GM23338 (cell line): Measurements from ENCODE around the gene SFTPD. TPM values are rescaled to one million over a fixed set of nuclear protein-coding genes. Genes with fewer than 3 reads are reported as not detected.

Experiments used
- ATAC-seq: fragments of 200-7000 bp; cut with Tn5 transposase; 3 replicates; pipeline ENCODE4 v1.9.1; 2020
- DNase-seq: peaks from one replicate; pipeline ENCODE4 v3.0.0-alpha.2; 2015; ENCODE audit warnings: low spot score
- H2AFZ ChIP-seq: fragments of 200-600 bp; sonication (generic); 2 replicates; pipeline ENCODE4 v1.8.0; 2016; ENCODE audit warnings: antibody characterized with exemption, mild to moderate bottlenecking, moderate library complexity
- H3F3A ChIP-seq: fragments of 200-600 bp; sonication (generic); replicated peaks from 2 replicates; pipeline ENCODE4 v1.8.0; 2017; ENCODE audit warnings: antibody characterized with exemption, mixed run types, low read depth
- H3K27ac ChIP-seq: fragments of 200-600 bp; sonication (generic); 2 replicates; pipeline ENCODE4 v1.6.1; 2016; ENCODE audit warnings: low read depth
- H3K27me3 ChIP-seq: fragments of 200-600 bp; sonication (generic); 2 replicates; pipeline ENCODE4 v1.8.0; 2016; ENCODE audit warnings: mild to moderate bottlenecking, mixed run types, moderate library complexity; ENCODE audit not compliant: insufficient read depth
- H3K36me3 ChIP-seq: fragments of 200-600 bp; sonication (generic); 2 replicates; pipeline ENCODE4 v1.8.0; 2016; ENCODE audit warnings: mild to moderate bottlenecking; ENCODE audit not compliant: insufficient read depth
- H3K4me1 ChIP-seq: fragments of 200-600 bp; sonication (generic); 2 replicates; pipeline ENCODE4 v1.8.0; 2016; ENCODE audit warnings: mild to moderate bottlenecking, moderate library complexity; ENCODE audit not compliant: insufficient read depth
- H3K4me2 ChIP-seq: fragments of 200-600 bp; sonication (generic); 2 replicates; pipeline ENCODE4 v1.7.1; 2017; ENCODE audit warnings: mixed run types
- H3K4me3 ChIP-seq: fragments of 200-600 bp; sonication (generic); 2 replicates; pipeline ENCODE4 v1.6.1; 2016; ENCODE audit warnings: mixed run types
- H3K79me2 ChIP-seq: fragments of 200-600 bp; sonication (generic); replicated peaks from 2 replicates; pipeline ENCODE4 v1.8.0; 2017; ENCODE audit warnings: mild to moderate bottlenecking; ENCODE audit not compliant: insufficient read depth
- H3K9me2 ChIP-seq: fragments of 200-600 bp; sonication (generic); 2 replicates; pipeline ENCODE4 v1.8.0; 2017; ENCODE audit not compliant: insufficient read depth
- H4K20me1 ChIP-seq: fragments of 200-600 bp; sonication (generic); replicated peaks from 2 replicates; pipeline ENCODE4 v1.8.0; 2017; ENCODE audit warnings: mild to moderate bottlenecking; ENCODE audit not compliant: insufficient read depth
- H3K27ac Mint-ChIP-seq: 2 replicates; pipeline ENCODE4 v1.8.0; 2020; ENCODE audit warnings: inconsistent platforms, mild to moderate bottlenecking, moderate library complexity, mixed read lengths
- H3K27me3 Mint-ChIP-seq: 3 replicates; pipeline ENCODE4 v1.8.0; 2022; ENCODE audit warnings: low read depth, mild to moderate bottlenecking, moderate library complexity, mixed read lengths, inconsistent platforms; ENCODE audit not compliant: insufficient read depth, poor library complexity
- H3K36me3 Mint-ChIP-seq: 3 replicates; pipeline ENCODE4 v1.8.0; 2021; ENCODE audit warnings: low read depth, mild to moderate bottlenecking, inconsistent platforms, moderate library complexity, mixed read lengths
- H3K4me1 Mint-ChIP-seq: 3 replicates; pipeline ENCODE4 v1.8.0; 2020; ENCODE audit warnings: mild to moderate bottlenecking, inconsistent platforms, mixed read lengths
- H3K4me3 Mint-ChIP-seq: 3 replicates; pipeline ENCODE4 v1.8.0; 2021; ENCODE audit warnings: moderate library complexity, mild to moderate bottlenecking, inconsistent platforms, mixed read lengths
- H3K9me3 Mint-ChIP-seq: 3 replicates; pipeline ENCODE4 v1.8.0; 2020; ENCODE audit warnings: moderate library complexity, mild to moderate bottlenecking, inconsistent platforms, mixed read lengths
- CREB1 ChIP-seq: fragments of 250-450 bp; sonication (Bioruptor Pico); IDR thresholded peaks from 2 replicates; pipeline ENCODE4 v1.5.0; 2020; ENCODE audit warnings: low read depth, mild to moderate bottlenecking, moderate library complexity
- EZH2 ChIP-seq: fragments of 200-600 bp; sonication (generic); IDR thresholded peaks from one replicate; pipeline ENCODE4 v1.8.0; 2017; ENCODE audit warnings: antibody characterized with exemption, mild to moderate bottlenecking, low read depth; ENCODE audit not compliant: unreplicated experiment
- EZH2phosphoT487 ChIP-seq: fragments of 200-600 bp; sonication (generic); IDR thresholded peaks from one replicate; pipeline ENCODE4 v1.8.1; 2018; ENCODE audit warnings: antibody characterized with exemption; ENCODE audit not compliant: unreplicated experiment
- JUNB ChIP-seq: IDR thresholded peaks from one replicate; pipeline ENCODE4 v1.6.1; 2016; ENCODE audit warnings: antibody characterized with exemption; ENCODE audit not compliant: unreplicated experiment
- NANOG ChIP-seq: IDR thresholded peaks from 2 replicates; pipeline ENCODE4 v1.6.1; 2016; ENCODE audit warnings: antibody characterized with exemption, borderline replicate concordance
- POLR2AphosphoS5 ChIP-seq: IDR thresholded peaks from 2 replicates; pipeline ENCODE4 v1.6.1; 2016; ENCODE audit warnings: antibody characterized with exemption, low read depth
- STAT1 ChIP-seq: IDR thresholded peaks from one replicate; pipeline ENCODE4 v1.6.1; 2016; ENCODE audit warnings: antibody characterized with exemption; ENCODE audit not compliant: unreplicated experiment
- ZNF114 ChIP-seq: fragments of 250-450 bp; sonication (Bioruptor Pico); IDR thresholded peaks from 2 replicates; pipeline ENCODE4 v1.5.0; 2020; ENCODE audit warnings: mild to moderate bottlenecking, moderate library complexity
- ZNF331 ChIP-seq: fragments of 250-450 bp; sonication (Bioruptor Pico); IDR thresholded peaks from 2 replicates; pipeline ENCODE4 v1.5.0; 2020; ENCODE audit warnings: low read depth, mild to moderate bottlenecking, moderate library complexity
- polyA plus RNA-seq: library from polyadenylated mRNA; unstranded; fragments of >200 nt; fragmentation: Nextera tagmentation; extraction: Ambion mirVana; gene quantifications from 2 replicates; pipeline ENCODE4 v1.2.1, GENCODE V29; 2016
- total RNA-seq: library from RNA; depleted of rRNA; stranded (reverse); fragments of >200 nt; shearing (Covaris generic); gene quantifications from 2 replicates; pipeline ENCODE4 v1.2.3, GENCODE V29; 2014
- TF ChIP-seq, protein P1 (sequence below): IDR thresholded peaks from one replicate; pipeline ENCODE4 v1.6.1; 2018; ENCODE audit warnings: antibody characterized with exemption; ENCODE audit not compliant: unreplicated experiment
- TF ChIP-seq, protein P2 (sequence below): IDR thresholded peaks from 2 replicates; pipeline ENCODE4 v1.6.1; 2016; ENCODE audit warnings: antibody characterized with exemption
- TF ChIP-seq, protein P3 (sequence below): fragments of 250-450 bp; sonication (Bioruptor Pico); IDR thresholded peaks from 2 replicates; pipeline ENCODE4 v1.5.0; 2020; ENCODE audit warnings: mild to moderate bottlenecking, moderate library complexity
- TF ChIP-seq, protein P4 (sequence below), 2 experiments: fragments of 200-600 bp in 1 of 2; sonication (generic) in 1 of 2; conservative IDR thresholded peaks; 2 replicates each; pipeline versions ENCODE4 v1.5.1 to v1.6.1; 2016 to 2017; ENCODE audit warnings: antibody characterized with exemption in 2 of 2, low read depth in 2 of 2, mild to moderate bottlenecking in 2 of 2, moderate library complexity in 1 of 2

SFTPD gene
- total and polyA plus RNA-seq, 2 experiments from 2014 or later, result not detected

DNA sequence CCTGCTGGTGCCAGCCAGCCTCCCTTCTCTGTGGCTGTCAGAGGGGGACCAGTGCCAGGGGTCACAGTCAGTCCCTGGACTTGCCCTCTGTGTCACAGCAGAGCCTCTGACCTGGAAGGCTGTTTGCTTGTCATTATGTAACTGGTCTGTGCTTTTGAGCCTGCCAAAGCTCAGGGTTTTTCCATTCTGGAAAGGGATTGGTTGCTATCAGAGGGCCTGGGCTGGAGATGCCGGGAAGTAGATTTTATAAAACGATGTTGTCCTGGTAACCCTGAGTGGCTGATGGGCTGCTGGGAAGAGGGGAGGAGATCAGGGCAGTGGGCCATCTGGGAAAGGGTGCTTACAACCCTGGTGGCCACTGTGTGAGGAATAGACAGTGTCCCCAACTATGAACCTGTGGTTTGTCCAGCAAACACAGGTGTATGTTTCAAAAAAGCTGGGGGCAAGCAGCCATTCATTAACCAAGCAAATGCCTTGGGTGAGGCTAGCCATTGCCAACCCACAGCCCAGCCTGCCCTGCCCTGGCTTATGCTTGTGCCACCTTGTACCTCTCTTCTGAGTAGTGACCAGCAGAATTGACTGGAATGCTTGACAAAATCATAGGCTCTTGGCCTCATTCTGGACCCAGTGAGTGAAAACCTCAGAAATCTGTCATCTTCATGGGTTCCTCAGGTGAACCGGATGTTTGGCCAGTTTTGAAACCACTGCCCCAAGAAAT is 21.6 kb downstream of the SFTPD start:
- Mint-ChIP-seq H3K27me3 (peaks cover 15% of the 10 kb centered on the region), H3K9me3 (peaks cover 14% of the 10 kb centered on the region), H3K36me3 (peaks cover 6% of the 10 kb centered on the region), H3K27ac (no peak overlapping the region), H3K4me1 (peaks cover 11% of the 10 kb centered on the region), H3K4me3 (no peak overlapping the region)
- H3K27ac ChIP-seq, result no peak overlapping the region
- H2AFZ ChIP-seq, result no peak overlapping the region
- H3K79me2 ChIP-seq, result no peaks in the 10 kb centered on the region
- H4K20me1 ChIP-seq, result no peaks in the 10 kb centered on the region
- H3K36me3 ChIP-seq, result no peaks in the 10 kb centered on the region
- H3K4me2 ChIP-seq, result no peak overlapping the region
- peaks cover 13% of the 10 kb centered on the region; the same call in 1 of the 2 replicates for H3K27me3 ChIP-seq
- no peak overlapping the region for H3K4me3 ChIP-seq
- no peaks in the 10 kb centered on the region for H3F3A ChIP-seq
- H3K9me2 ChIP-seq, result no peaks in the 10 kb centered on the region; the same call in 1 of the 2 replicates
- no peak for TF ChIP-seq ZNF331
- TF ChIP-seq ZNF114 (CRISPR knock-in tag), result no peak
- TF ChIP-seq JUNB, result no peak
- TF ChIP-seq, protein P1, sequence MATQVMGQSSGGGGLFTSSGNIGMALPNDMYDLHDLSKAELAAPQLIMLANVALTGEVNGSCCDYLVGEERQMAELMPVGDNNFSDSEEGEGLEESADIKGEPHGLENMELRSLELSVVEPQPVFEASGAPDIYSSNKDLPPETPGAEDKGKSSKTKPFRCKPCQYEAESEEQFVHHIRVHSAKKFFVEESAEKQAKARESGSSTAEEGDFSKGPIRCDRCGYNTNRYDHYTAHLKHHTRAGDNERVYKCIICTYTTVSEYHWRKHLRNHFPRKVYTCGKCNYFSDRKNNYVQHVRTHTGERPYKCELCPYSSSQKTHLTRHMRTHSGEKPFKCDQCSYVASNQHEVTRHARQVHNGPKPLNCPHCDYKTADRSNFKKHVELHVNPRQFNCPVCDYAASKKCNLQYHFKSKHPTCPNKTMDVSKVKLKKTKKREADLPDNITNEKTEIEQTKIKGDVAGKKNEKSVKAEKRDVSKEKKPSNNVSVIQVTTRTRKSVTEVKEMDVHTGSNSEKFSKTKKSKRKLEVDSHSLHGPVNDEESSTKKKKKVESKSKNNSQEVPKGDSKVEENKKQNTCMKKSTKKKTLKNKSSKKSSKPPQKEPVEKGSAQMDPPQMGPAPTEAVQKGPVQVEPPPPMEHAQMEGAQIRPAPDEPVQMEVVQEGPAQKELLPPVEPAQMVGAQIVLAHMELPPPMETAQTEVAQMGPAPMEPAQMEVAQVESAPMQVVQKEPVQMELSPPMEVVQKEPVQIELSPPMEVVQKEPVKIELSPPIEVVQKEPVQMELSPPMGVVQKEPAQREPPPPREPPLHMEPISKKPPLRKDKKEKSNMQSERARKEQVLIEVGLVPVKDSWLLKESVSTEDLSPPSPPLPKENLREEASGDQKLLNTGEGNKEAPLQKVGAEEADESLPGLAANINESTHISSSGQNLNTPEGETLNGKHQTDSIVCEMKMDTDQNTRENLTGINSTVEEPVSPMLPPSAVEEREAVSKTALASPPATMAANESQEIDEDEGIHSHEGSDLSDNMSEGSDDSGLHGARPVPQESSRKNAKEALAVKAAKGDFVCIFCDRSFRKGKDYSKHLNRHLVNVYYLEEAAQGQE, result no peak
- no peak for TF ChIP-seq POLR2AphosphoS5
- TF ChIP-seq CREB1, result no peak
- TF ChIP-seq, protein P2, sequence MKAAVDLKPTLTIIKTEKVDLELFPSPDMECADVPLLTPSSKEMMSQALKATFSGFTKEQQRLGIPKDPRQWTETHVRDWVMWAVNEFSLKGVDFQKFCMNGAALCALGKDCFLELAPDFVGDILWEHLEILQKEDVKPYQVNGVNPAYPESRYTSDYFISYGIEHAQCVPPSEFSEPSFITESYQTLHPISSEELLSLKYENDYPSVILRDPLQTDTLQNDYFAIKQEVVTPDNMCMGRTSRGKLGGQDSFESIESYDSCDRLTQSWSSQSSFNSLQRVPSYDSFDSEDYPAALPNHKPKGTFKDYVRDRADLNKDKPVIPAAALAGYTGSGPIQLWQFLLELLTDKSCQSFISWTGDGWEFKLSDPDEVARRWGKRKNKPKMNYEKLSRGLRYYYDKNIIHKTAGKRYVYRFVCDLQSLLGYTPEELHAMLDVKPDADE, result no peak
- no peak for TF ChIP-seq EZH2
- TF ChIP-seq, protein P3, sequence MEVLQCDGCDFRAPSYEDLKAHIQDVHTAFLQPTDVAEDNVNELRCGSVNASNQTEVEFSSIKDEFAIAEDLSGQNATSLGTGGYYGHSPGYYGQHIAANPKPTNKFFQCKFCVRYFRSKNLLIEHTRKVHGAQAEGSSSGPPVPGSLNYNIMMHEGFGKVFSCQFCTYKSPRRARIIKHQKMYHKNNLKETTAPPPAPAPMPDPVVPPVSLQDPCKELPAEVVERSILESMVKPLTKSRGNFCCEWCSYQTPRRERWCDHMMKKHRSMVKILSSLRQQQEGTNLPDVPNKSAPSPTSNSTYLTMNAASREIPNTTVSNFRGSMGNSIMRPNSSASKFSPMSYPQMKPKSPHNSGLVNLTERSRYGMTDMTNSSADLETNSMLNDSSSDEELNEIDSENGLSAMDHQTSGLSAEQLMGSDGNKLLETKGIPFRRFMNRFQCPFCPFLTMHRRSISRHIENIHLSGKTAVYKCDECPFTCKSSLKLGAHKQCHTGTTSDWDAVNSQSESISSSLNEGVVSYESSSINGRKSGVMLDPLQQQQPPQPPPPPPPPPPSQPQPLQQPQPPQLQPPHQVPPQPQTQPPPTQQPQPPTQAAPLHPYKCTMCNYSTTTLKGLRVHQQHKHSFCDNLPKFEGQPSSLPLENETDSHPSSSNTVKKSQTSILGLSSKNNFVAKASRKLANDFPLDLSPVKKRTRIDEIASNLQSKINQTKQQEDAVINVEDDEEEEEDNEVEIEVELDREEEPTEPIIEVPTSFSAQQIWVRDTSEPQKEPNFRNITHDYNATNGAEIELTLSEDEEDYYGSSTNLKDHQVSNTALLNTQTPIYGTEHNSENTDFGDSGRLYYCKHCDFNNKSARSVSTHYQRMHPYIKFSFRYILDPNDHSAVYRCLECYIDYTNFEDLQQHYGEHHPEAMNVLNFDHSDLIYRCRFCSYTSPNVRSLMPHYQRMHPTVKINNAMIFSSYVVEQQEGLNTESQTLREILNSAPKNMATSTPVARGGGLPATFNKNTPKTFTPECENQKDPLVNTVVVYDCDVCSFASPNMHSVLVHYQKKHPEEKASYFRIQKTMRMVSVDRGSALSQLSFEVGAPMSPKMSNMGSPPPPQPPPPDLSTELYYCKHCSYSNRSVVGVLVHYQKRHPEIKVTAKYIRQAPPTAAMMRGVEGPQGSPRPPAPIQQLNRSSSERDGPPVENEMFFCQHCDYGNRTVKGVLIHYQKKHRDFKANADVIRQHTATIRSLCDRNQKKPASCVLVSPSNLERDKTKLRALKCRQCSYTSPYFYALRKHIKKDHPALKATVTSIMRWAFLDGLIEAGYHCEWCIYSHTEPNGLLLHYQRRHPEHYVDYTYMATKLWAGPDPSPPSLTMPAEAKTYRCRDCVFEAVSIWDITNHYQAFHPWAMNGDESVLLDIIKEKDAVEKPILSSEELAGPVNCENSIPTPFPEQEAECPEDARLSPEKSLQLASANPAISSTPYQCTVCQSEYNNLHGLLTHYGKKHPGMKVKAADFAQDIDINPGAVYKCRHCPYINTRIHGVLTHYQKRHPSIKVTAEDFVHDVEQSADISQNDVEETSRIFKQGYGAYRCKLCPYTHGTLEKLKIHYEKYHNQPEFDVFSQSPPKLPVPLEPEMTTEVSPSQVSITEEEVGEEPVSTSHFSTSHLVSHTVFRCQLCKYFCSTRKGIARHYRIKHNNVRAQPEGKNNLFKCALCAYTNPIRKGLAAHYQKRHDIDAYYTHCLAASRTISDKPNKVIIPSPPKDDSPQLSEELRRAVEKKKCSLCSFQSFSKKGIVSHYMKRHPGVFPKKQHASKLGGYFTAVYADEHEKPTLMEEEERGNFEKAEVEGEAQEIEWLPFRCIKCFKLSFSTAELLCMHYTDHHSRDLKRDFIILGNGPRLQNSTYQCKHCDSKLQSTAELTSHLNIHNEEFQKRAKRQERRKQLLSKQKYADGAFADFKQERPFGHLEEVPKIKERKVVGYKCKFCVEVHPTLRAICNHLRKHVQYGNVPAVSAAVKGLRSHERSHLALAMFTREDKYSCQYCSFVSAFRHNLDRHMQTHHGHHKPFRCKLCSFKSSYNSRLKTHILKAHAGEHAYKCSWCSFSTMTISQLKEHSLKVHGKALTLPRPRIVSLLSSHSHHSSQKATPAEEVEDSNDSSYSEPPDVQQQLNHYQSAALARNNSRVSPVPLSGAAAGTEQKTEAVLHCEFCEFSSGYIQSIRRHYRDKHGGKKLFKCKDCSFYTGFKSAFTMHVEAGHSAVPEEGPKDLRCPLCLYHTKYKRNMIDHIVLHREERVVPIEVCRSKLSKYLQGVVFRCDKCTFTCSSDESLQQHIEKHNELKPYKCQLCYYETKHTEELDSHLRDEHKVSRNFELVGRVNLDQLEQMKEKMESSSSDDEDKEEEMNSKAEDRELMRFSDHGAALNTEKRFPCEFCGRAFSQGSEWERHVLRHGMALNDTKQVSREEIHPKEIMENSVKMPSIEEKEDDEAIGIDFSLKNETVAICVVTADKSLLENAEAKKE (CRISPR knock-in tag), result no peak
- TF ChIP-seq, protein P4, sequence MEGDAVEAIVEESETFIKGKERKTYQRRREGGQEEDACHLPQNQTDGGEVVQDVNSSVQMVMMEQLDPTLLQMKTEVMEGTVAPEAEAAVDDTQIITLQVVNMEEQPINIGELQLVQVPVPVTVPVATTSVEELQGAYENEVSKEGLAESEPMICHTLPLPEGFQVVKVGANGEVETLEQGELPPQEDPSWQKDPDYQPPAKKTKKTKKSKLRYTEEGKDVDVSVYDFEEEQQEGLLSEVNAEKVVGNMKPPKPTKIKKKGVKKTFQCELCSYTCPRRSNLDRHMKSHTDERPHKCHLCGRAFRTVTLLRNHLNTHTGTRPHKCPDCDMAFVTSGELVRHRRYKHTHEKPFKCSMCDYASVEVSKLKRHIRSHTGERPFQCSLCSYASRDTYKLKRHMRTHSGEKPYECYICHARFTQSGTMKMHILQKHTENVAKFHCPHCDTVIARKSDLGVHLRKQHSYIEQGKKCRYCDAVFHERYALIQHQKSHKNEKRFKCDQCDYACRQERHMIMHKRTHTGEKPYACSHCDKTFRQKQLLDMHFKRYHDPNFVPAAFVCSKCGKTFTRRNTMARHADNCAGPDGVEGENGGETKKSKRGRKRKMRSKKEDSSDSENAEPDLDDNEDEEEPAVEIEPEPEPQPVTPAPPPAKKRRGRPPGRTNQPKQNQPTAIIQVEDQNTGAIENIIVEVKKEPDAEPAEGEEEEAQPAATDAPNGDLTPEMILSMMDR (conservative IDR thresholded peaks at IDR 0.05; ENCODE audit: low read depth in 2 of 2), result no peak
- no peak for TF ChIP-seq NANOG
- no peak for TF ChIP-seq EZH2phosphoT487
- TF ChIP-seq STAT1, result no peak
- no peaks in the 10 kb centered on the region for H3K4me1 ChIP-seq
- ATAC-seq (no peak), DNase-seq (no peak)
